ENCODE measurements around the gene ACOT11. TPM values are rescaled to one million over a fixed set of nuclear protein-coding genes. Genes with fewer than 3 reads are reported as not detected.

ACOT11 gene
- polyA plus RNA-seq, 1 donor (not counting 4 experiments of a cell fraction or from before 2014, with no cell fraction given): 3.4 TPM

DNA sequence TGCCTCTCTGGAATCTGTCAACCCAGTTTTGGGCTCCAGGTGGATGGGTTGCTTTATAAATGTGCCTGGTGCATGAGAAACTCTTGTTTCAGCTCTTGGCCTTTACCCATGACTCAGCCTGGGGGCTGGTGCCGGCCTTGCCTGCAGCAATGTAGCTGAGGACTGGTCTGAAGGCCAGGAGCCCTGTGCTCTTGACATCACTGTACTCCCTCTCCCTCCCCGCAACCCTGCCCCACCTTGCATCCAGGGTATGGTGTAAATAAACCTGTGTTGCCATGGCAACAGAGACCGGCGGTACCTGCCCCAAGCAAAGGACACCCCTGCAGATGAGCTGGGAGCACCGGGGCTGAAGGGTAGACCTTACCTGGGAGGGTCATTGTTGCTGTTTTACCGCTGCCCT, 62.0 kb downstream of the ACOT11 start:
- H4K20me1 ChIP-seq (ENCODE audit: control insufficient read depth, extremely low read depth, insufficient read depth, low read length): no peaks in the 10 kb centered on the region
- TF ChIP-seq EZH2 (IDR thresholded peaks at IDR 0.05; ENCODE audit: low read length): no peak
- TF ChIP-seq CTCF (optimal IDR thresholded peaks at IDR 0.05 in 1 of 3, IDR thresholded peaks at IDR 0.05 in 1 of 3, conservative IDR thresholded peaks at IDR 0.05 in 1 of 3; ENCODE audit: extremely low read depth in 1 of 3, insufficient read depth in 2 of 3, low read length in 3 of 3): no peak
- FAIRE-seq (no peak), DNase-seq (ENCODE audit: low read depth, low spot score) (no peak)
- H3K36me3 ChIP-seq (ENCODE audit: control insufficient read depth in 2 of 2, extremely low read depth in 1 of 2, insufficient read depth in 2 of 2, low read length in 2 of 2): no peaks in the 10 kb centered on the region
- H3K27me3 ChIP-seq (ENCODE audit: control insufficient read depth, extremely low read depth, insufficient read depth, low read length): no peaks in the 10 kb centered on the region
- H3K79me2 ChIP-seq (ENCODE audit: control insufficient read depth, insufficient read depth, low read length): no peaks in the 10 kb centered on the region
- dilution Hi-C loops (cut with MboI; ENCODE audit: extremely low pct_ligation_motif_present, low sequenced_read_pairs): no loop called here
- peaks cover 5% of the 10 kb centered on the region for H3K4me1 ChIP-seq (ENCODE audit: control insufficient read depth, extremely low read depth, insufficient read depth, low read length)
- H3K9me1 ChIP-seq (ENCODE audit: control insufficient read depth, extremely low read depth, insufficient read depth, low read length): peaks cover 2% of the 10 kb centered on the region
- no peaks in the 10 kb centered on the region for H3K9me3 ChIP-seq (ENCODE audit: control insufficient read depth, low read depth, low read length)
- H3K27ac ChIP-seq (ENCODE audit: control insufficient read depth, insufficient read depth, low read length): no peak overlapping the region
- no peak overlapping the region for H3K4me2 ChIP-seq (ENCODE audit: control insufficient read depth, extremely low read depth, insufficient read depth, low read depth, low read length)
- no peak overlapping the region for H3K9ac ChIP-seq (ENCODE audit: control insufficient read depth, extremely low read depth, insufficient read depth, low read length)
- no peak overlapping the region for H2AFZ ChIP-seq (ENCODE audit: control insufficient read depth, low read length)
- H3K4me3 ChIP-seq (ENCODE audit: control insufficient read depth in 2 of 3, extremely low read depth in 1 of 3, insufficient read depth in 2 of 3, low read depth in 1 of 3, low read length in 3 of 3): no peak overlapping the region

DNA sequence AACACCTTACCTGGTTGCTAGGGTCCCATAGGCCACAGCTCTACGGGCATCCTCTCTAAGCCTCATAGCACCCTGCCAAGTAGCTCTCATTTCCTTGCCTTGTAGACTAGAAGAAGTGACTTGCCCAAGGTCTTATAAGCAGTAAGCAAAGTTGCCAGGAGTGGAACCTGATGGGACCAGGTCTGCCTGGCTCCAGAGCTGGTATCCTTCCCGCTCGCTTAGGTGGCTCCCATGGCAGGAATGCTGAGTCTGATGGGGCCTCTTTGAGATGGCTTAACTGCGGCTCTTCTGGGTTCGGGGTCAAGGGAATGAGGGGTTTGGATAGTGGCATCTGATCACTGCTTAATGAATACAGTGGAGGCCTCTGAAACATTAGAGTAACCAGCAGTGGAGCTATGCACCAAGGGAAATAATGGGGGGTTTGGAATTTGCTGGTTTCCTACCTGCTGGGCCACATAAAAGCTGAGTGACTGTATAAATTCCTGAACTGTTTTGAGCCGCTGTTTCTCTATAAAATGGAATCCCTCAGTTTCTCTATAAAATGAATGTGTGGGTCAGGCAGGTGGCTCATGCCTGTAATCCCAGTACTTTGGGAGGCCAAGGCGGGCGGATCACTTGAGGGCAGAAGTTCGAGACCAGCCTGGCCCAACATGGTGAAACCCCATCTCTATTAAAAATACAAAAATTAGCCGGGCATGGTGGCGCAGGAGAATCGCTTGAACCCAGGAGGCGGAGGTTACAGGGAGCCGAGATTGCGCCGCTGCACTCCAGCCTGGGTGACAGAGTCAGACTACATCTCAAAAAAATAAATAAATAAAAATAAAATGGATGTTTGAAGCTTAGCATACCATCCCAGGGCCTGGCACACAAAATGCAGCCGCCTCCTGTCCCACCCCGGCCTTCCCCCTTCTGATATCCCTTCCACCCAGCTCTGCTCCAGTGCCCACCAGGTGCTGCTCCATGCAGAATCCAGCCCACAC, 62.9 kb downstream of the ACOT11 start:
- H3K27ac ChIP-seq (ENCODE audit: control insufficient read depth, insufficient read depth, low read length): no peak overlapping the region
- peaks cover 2% of the 10 kb centered on the region for H3K9me1 ChIP-seq (ENCODE audit: control insufficient read depth, extremely low read depth, insufficient read depth, low read length)
- no peaks in the 10 kb centered on the region for H3K9me3 ChIP-seq (ENCODE audit: control insufficient read depth, low read depth, low read length)
- no peaks in the 10 kb centered on the region for H3K27me3 ChIP-seq (ENCODE audit: control insufficient read depth, extremely low read depth, insufficient read depth, low read length)
- H3K4me2 ChIP-seq (ENCODE audit: control insufficient read depth, extremely low read depth, insufficient read depth, low read depth, low read length): no peak overlapping the region
- H3K4me1 ChIP-seq (ENCODE audit: control insufficient read depth, extremely low read depth, insufficient read depth, low read length): peaks cover 13% of the 10 kb centered on the region
- no peaks in the 10 kb centered on the region for H4K20me1 ChIP-seq (ENCODE audit: control insufficient read depth, extremely low read depth, insufficient read depth, low read length)
- no peak overlapping the region for H2AFZ ChIP-seq (ENCODE audit: control insufficient read depth, low read length)
- H3K9ac ChIP-seq (ENCODE audit: control insufficient read depth, extremely low read depth, insufficient read depth, low read length): no peak overlapping the region
- FAIRE-seq: no peak
- H3K79me2 ChIP-seq (ENCODE audit: control insufficient read depth, insufficient read depth, low read length): no peaks in the 10 kb centered on the region
- DNase-seq (ENCODE audit: low read depth, low spot score): no peak
- TF ChIP-seq CTCF (optimal IDR thresholded peaks at IDR 0.05 in 1 of 3, IDR thresholded peaks at IDR 0.05 in 1 of 3, conservative IDR thresholded peaks at IDR 0.05 in 1 of 3; ENCODE audit: extremely low read depth in 1 of 3, insufficient read depth in 2 of 3, low read length in 3 of 3): no peak
- no peak overlapping the region for H3K4me3 ChIP-seq (ENCODE audit: control insufficient read depth in 2 of 3, extremely low read depth in 1 of 3, insufficient read depth in 2 of 3, low read depth in 1 of 3, low read length in 3 of 3)
- dilution Hi-C loops (cut with MboI; ENCODE audit: extremely low pct_ligation_motif_present, low sequenced_read_pairs): no loop called here
- no peaks in the 10 kb centered on the region for H3K36me3 ChIP-seq (ENCODE audit: control insufficient read depth in 2 of 2, extremely low read depth in 1 of 2, insufficient read depth in 2 of 2, low read length in 2 of 2)
